GM19025 (cell line): Measurements from ENCODE around the gene KRTAP10-5.
"Not testable (repeated sequence)": the region's sequence is repeated elsewhere in the genome, so short reads cannot be mapped to it uniquely, and the experiment has no call there.

Experiments used
- ATAC-seq: cut with Tn5 transposase; IDR thresholded peaks from one replicate; pipeline ENCODE4 v1.9.1; 2021; ENCODE audit warnings: mild to moderate bottlenecking, low read depth, moderate library complexity; ENCODE audit not compliant: unreplicated experiment

Gene KRTAP10-5

DNA sequence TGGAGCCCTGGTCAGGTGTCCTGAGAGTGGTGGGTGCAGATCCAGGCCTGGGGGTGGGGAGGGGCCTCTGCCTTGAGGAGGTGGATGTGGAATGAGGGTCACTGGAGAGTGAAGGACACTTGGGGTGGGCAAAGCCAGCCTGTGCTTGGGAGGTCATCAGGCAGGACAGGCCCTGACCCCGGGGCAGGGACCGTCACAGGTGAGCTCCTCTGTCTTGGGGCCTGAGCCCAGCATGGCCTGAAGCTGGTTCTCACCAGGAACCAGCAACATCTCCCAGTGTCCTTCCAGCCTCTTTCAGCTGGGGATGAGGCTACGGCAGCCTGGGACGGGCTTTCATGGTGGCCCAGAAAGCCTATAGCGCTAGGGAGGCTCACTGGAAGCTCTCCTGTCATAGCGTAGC is 28.3 kb downstream of the KRTAP10-5 start:
- ATAC-seq, result no peak

DNA sequence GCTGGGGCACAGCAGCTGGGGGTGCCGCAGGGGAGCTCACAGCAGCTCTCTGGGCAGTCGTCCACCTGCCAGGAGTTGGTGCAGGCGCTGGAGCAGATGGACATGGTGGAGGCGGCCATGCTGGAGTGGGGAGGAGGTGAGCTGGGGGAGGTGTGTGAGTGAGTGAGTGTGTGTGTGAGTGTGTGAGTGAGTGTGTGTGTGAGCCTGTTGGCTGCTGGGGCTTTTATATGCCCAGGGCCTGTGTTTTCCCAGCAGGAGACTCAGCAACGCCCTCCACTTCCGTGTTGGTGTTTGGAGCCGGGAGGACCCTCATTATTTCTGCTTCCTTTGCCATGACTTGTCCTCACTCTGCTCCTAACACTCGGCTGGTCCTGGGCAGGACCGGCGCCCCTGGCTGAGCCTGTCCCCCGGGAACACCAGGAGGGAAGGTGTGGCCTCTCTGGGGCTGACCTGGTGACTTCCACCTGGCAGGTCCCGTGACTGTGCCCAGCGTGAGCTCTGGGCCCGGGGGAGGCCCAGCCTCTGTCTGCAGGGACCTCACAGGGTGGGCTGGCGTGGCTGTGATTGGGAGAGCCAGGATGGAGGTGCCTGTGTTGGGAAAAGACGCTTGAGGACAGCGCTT is 29.0 kb downstream of the KRTAP10-5 start, which contains the start of gene KRTAP10-2:
Gene KRTAP10-2, minus strand, starts transcription at position 166 of the 622 bp plus-strand sequence. Its CDS starts 47 bp downstream, at position 119.
- no peak for ATAC-seq

DNA sequence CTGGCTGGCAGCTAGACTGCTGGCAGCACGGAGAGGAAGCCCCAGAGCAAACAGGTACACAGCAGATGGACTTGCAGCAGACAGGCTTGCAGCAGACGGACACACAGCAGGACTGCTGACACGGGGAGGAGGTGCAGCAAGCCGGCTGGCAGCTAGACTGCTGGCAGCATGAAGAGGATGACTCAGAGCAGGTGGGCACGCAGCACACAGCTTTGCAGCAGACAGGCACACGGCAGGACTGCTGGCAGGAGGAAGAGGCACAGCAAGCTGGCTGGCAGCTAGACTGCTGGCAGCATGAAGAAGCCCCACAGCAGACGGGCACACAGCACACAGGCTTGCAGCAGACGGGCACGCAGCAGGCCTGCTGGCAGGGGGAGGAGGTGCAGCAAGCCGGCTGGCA is 29.6 kb downstream of the KRTAP10-5 start:
- ATAC-seq, result no peak

DNA sequence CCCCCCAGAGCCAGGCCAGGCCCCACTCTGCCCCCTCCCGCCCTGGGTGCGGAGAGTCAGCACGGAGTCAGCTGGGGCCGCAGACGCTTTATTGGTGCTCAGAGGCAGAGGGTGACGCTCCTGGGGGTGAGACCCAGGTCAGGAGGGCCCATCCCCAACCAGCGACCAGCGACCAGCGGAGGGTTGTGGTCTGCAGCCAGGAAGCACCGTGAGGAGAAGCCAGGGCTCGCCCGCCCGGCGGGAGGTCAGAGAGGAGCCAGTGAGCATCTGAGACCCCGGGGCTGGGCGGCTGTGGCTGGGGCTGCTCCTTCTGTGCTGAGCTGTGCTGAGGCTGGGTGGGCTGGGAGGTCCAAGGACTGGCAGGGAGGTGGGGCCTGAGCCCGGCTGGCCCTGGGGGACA is 30.1 kb downstream of the KRTAP10-5 start:
- ATAC-seq, result not testable (repeated sequence)

DNA sequence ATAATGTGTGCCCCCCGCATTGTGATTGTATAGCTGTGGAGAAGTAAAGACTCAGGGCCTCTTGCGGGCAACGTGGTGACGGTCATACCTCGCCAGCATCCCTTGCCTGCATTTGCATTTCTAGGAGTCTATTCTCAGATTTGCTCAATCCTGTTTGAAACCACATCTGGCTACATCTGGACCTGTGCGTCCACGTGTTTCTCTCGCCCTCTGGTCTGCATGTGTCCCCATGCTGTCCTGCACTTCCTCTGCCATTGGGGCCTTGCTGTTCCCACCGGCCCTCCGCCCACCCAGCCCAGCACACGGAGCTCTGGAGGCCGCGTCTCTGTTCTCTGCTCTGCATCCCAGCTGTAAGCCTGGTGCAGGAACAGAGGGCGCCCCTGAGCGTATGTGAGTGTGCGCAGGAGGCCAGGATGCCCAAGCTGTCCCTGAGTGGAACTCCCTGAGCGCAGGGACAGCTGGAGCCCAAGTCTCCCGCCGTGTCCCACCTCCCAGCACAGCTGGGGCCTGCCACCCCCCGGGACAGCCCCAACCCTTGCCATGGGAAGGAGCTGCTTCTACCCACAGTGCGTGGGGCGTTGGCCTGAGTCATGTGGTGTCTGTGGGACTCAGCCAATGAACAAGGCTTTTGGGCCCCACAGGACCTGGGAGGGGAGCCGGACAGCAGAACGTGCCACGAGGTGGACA is 30.7 kb downstream of the KRTAP10-5 start:
- ATAC-seq, result no peak

DNA sequence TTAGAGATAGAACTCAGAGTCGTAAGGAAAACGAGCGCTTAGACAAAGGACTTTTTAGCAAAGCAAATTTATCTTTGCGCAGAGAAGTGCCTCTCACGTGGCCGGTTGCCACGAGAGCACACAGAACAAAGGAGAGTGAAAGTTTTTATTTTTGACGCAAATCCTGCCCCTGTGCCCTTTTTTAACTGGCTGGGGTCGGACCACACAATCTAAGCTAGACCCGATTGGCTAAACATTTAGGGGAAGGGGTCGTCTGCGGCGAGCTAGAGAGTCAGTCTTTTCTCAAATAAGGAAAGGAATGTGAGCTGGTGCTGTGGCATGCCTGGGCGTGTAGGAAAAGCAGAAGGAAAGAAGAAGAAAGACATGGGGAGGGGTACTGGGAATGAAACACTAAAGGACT is 31.5 kb downstream of the KRTAP10-5 start:
- ATAC-seq, result no peak

DNA sequence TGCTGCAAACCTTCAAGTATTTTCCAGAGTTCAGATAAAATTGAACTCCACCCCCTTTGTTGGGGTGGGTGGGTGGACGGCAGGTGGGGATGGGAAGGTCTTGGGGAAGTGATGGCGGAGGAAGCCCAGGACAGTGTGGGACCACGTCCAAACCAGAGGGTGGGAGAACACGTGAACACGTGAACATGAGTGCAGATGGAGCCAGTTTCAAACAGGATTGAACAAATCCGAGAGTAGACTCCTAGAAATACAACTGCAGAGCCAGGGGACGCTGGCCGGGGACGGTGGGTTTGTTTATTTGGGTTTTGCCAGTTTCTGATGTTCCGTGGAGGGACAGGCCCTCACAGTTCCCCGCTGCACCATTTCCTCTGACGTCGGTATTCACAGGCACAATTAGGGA is 32.0 kb downstream of the KRTAP10-5 start:
- no peak for ATAC-seq

DNA sequence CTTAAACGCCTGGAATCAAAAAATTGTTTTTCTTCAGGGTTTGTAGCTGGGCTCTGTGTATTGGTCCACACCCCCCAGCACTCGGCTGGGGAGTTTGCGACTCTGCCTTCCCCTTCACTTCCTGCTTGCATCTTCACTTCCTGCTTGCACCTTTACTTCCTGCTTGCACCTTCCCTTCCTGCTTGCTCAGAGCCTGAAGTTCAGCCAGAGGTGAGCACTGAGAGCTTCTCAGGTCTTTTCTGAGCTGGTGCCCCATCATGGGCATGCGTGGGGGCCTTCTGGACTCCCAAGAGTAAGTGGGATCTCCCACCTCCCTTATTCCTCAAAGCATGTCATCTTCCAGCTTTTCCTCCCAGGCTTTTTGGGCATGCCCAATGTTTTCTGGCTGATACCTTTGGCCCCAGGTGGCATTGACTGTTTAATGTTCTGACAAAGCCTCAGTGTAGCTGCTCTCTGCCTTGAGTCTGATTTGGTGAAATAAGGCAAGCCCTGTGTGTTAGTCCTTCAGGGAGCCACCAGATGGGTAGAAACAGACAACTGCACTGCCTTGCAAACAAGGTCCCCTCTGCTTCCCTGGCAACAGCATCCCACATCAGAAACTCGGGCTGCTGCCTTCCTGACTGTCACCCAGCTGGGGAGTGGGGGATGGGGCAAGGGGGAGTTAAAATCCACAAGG is 32.6 kb downstream of the KRTAP10-5 start:
- no peak for ATAC-seq

DNA sequence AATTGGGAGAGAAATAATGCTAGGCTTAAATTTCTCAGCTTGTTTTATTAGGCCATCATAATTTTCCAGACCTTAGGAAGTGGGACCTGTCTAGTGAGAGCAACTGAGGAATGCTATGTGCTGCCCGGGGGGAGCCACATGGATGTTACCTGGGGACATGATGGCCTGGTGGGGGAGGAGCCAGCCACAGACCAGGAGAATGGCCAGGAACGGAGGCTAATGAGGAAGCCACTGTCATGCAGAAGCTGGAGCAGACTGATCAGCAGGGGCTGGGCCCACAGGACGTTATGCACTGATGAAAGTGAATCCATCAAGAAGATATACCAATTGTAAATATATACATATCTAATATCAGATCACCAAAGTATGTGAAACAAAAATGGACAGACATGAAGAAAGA is 35.8 kb downstream of the KRTAP10-5 start:
- ATAC-seq, result no peak

DNA sequence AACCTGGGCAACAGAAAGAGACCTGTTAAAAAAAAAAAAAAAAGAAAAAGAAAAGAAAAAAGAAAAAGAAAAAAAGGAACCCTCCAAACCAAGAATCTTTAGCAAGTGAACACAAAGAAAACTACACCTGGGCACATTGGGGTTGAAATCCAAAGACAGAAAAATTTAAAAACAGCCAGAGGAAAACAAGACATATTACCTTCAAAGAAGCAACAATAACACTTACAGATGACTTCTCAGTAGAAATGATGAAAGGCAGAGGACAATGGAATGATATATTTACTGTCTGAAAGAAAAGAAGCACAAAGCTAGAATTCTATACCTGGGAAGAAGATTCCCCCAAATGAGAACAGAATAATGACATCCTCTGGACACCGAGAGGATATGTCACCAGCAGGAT is 37.7 kb downstream of the KRTAP10-5 start:
- no peak for ATAC-seq

DNA sequence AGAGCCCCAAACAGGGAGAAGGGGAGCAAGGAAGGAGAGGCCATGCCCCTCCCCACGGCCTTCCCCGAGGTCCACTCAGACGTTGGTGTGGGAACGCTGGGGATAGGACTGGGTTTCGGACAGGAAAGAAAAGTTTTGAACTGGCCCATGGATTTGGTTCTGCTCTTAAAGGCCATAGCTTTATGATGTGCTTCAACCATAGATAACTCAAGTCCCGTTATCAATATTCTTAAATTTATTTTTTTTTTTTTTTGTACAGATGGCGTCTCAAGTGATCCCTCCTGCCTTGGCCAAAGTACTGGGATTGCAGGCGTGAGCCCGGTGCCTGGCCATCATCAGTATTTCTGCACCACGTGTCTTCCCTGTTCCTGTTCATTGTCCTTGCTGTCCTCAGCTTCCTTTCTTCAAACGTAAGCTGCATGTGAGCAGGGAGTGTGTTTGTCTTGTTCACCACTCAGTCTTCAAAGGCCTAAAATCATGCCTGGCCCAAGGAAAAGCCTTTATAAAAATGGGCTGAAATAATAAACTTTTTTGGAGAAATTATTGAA is 39.6 kb downstream of the KRTAP10-5 start:
- ATAC-seq, result no peak

DNA sequence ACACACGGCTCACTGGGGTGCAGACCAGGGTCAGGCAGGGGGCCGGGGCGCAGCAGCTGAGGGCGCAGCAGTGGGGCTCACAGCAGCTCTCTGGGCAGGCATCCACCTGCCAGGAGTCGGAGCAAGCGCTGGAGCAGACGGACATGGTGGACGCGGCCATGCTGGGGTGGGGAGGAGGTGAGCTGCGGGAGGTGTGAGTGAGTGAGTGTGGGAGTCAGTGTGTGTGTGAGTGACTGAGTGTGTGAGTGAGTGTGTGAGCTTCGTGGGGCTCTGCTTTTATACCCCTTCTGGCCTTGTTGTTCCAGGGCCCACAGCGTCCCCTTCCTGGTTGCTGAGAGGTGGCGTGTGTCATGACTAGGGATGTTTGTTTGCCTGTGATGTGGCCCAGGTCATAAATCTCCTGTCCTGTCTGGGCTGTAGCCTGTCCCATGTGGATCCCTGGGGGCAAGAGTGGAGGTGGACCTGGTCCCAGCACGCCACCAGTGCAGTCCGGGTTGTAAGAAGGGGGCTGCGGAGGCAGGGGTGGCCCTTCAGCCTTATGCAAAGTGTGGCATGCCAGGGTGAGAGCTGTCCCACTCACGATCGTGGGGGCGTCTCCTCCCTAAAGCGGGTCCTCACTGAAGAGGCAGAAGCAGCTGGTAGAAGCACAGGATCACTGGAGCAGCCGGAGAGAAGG is 40.3 kb downstream of the KRTAP10-5 start, which contains the start of gene KRTAP10-1:
Gene KRTAP10-1, minus strand, starts transcription at position 205 of the 676 bp plus-strand sequence. Its CDS starts 45 bp downstream, at position 160.
- no peak for ATAC-seq

DNA sequence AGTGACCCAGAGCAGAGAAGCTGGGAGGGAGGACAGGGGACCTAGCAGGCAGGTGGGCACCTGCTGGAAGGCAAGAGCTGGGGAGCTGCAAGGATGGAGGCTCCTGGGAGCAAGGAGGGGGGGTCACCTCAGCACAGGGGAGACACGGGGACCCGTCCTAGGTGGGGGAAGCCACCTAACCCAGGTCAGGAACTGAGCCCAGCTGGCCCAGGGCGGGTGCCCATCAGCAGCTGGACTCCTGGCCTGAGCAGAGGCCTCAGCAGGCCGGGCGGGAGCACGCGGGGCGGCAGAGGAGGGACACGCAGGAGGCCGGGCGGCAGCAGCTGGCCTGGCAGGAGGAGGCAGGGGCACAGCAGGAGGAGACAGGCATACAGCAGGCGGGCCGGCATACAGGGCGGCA is 41.4 kb downstream of the KRTAP10-5 start:
- no peak for ATAC-seq

DNA sequence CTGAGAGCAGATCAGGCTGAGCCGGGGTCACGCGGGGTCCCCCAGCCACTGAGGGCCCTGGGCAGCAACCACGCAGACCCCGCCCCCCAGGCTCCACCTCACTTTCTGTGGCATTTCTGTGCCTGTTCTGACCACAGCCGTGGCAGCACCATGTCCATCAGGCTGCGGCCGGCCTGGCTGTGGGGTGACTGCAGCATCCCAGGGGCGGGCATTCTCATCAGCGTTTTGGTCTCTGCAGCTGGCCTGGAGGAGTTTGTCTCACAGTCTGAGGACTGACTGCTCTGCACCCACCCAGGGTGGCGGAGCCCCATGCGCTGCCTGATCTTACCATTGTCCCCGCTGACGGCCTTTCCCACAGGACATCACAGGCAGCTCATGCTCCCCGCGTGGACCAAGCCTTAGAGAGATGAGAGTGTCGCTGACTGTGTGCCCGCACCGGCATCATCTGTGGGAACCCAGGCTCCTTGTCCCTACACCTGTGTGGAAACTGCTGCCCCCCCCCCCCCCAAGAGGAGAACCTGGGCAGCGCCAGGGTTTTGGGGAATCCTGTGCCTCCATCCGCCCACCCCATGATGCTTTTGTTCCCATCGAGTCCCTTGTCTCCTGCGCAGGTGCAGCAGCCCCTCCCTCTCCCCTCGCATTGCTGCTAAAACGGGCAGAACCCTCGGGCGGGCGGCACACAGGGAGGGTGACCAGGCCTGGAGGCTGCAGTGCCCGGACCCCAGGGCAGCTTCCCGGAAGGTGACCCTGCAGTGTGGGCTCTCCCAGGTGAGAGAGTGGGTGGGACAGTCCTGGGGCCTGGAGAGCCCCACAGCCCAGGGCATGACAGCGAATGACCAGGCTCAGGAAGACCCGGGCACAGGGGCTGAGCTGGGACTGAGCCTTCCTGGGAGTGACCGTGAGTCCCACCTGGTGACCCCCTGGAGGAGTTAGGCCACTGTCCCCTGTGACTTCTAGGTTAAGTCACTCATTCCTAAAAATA is 42.2 kb downstream of the KRTAP10-5 start:
- ATAC-seq, result no peak

DNA sequence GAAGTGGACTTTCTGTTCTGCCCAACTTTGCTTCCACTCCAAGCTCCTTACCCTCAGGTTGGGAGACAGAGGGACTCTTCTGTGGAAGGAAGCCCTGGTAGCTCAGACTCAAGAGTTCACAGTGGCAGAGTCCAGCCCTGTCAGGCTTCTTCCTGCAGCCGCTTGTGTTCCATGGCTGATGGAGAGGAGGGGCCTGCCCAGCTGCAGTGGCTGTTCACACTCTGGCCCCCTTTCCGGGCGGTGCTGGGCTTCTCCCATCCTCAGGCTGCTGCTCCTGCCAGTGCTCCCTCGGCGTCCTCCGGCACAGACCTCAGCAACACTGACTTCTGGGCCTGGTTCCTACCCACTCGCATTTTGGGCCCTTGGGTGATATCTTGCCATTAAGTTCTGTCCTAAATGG is 44.4 kb downstream of the KRTAP10-5 start:
- no peak for ATAC-seq

DNA sequence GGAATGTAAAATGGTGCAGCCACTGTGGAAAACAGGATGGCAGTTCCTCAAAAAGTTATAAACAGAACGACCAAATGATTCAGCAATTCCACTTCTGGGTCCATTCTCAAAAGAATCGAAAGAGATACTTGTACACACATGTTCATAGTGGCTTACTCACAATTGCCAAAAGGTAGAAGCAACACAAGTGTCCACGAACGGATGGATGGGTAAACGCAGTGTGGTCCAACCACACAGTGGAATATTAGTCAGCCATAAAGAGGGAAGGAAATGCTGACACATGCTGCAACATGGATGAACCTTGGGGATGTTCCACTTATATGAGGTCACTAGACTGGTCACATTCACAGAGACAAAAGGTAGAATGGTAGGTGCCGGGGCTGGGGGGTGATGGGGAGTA is 45.7 kb downstream of the KRTAP10-5 start:
- no peak for ATAC-seq

DNA sequence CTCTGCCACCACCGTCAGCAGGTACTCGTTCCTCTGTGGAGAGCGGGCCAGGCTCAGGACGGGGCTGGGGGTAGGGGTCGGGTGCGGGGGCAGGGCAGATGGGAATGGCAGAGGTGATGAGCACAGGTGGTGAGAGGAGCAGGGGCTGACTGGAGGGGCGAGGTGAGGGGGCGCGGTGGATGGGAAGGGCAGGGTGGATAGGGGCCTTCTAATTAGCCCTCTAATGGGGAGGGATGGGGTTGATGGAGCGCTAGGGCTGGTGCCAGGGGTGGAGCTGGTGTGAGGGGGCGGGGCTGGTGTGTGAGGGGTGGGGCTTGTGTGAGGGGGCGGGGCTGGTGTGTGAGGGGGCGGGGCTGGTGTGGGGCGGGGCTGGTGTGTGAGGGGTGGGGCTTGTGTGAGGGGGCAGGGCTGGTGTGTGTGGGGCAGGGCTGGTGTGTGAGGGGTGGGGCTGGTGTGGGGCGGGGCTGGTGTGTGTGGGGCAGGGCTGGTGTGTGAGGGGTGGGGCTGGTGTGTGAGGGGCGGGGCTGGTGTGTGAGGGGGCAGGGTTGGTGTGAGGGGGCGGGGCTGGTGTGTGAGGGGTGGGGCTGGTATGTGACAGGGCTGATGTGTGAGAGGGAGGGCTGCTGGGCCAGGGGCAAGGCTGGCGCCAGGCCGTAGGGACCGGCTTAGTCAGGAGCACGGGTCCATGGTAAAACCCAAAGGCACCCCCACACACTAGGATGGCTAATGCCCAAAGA is 46.3 kb downstream of the KRTAP10-5 start:
- ATAC-seq, result no peak

DNA sequence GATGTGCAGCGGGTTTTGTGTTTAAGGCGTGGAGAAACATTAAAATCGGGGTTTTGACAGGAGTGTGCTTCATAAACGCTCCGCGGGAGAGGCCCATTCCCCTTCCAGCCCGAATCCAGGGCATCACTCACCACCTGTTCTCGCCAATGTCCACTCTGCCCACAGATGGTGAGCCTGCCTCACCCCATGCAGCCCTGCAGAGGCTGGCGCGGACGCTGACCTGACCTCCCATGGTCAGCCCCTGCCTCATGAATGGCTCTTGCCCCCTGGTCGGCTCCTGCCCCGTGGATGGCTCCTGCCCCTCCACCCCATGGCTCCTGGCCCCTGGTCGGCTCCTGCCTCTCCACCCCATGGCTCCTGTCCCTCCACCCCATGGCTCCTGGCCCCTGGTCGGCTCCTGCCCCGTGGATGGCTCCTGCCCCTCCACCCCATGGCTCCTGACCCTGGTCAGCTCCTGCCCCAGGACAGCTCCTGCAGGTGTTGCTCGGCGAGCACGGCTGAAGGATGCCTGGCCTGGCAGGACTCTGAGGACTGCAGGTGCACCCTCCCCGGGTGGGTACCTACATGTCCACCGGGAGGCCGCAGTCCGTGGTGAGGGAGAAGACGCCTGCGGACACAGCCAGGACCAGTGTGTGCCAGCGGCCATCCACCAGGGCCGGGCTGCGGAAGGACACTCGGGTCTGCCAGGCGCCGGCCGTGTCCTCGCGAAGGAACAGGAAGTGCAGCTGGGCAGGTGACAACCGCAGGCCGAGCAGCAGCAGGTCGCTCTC is 47.1 kb downstream of the KRTAP10-5 start:
- no peak for ATAC-seq
